Middle frontal gyrus (tissue), 1 donor: ENCODE results near the gene BEND5.

ENCODE experiments used
- DNase-seq: peaks from one replicate; pipeline ENCODE4 v3.0.0-alpha.2; 2015; ENCODE audit warnings: low spot score; ENCODE audit errors: extremely low spot score

Gene BEND5

GRCh38 chr1:48683839-48684238 is 92.9 kb downstream of the BEND5 start:
- DNase-seq: peak; percentile 26

DNA sequence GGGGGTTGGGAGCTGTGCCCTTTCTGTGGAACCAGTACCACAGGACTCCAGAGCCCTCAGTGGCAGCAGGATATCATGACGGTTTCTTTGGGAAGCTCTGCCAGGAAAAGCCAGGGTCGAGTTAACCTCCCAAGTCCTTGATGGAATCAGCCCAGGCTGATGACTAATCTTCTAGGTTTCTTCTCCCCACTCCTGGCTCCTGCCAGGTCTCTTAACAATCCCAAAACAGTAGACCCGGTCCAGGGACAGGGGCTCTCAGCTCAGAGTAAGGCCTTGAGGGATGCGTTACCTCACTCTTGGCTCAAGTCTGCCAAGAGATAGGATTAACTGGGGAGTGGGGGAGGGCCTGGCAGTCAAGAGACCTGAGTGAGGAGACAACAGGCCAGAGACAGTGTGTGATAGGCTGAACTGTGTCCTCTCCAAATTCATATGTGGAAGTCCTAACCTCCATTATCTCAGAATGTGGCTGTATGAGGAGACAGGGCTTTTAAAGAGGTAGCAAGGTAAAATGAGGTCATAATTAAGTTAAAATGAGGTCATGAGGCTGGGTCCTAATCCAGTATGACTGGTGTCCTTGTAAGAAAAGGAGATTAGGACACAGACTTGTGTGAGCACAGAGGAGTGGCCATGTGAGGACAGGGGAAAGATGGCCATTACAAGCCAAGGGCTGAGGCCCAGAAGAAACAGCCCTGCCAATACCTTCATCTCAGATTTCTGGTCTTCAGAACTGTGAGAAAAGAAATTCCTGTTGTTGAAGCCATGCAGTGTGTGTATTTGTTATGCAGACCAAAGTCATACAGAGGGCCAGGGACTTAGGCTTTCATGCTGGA is 95.0 kb downstream of the BEND5 start:
- no peak for DNase-seq

DNA sequence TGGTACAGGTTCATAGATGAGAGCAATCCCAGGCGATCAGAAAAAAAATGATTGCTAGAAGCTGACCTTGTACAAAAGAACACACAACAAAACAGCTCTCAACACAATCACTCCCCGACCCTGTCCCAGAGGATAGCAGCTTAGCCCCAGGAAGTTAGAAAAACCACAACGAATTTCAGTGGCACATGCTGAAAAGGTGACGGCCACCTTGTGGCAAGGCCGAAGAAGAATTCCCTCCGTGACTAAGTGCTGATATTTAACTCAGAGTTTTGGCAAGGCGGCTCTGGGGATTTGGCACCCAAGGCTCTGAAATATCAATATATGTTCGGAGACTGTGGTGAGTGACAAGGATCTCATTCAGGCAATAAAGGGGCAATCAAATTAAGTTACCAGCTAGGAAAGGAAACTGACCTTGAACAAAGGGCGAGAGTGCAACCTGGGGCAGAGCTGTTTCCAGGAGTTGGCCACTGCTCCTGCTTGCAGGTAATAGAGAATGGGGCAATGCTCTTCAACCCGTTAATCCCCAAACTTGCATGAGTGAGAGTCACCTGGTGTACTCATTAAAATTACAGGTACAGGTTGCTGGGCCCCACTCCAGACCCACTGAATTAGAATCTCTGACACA is 96.2 kb downstream of the BEND5 start:
- DNase-seq: no peak

GRCh38 chr1:48679859-48680258 is 96.8 kb downstream of the BEND5 start:
- no peak for DNase-seq

DNA sequence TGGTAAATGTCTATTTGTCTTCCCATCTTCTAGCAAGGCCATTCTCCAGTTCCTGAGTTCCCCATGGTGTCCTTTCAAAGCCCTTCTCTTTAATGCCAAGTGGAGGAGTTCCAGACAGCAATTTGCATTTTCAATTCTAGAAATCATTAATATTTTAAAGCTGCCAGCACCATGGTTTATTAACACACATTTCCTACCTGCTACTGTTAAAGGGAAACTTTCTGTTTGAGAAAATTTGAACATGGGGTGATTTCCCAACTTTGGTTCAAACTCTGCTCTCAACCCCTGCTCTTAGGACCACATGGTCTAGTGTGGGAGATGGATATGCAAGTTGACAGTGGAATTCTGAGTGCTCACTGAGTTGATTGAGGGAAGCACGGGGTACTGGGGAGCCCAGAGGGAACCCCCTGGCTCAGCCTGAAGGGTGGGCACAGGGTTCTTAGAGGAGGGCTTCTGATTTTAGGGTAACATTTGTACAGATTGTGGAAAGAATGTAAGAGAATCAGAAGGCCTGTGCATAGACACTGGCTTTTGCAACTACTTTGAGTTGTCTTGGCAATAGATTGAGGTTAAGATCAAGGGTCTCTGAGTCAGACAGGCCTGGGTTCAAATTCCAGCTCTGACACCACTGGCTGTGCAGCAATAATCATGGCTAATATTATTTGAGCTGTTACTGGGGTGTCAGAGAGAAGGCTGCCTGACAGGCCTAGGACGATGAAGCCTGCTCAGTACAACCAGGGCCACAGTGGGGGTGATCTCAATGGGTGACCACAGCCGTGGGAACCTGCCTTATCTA is 97.8 kb downstream of the BEND5 start:
- no peak for DNase-seq
